HG03108 (cell line): ENCODE data around the gene TRAPPC10.

Experiments used
- ATAC-seq: cut with Tn5 transposase; IDR thresholded peaks from one replicate; pipeline ENCODE4 v1.9.1; 2021; ENCODE audit warnings: moderate library complexity; ENCODE audit not compliant: unreplicated experiment

TRAPPC10 gene

GRCh38 chr21:44011579-44012473 is at the start of gene TRAPPC10:
Gene TRAPPC10 (plus strand): TSS chr21:44012309. CDS start chr21:44012494, 185 bp downstream.
- peak; percentile 62 for ATAC-seq

- no peak for ATAC-seq
Measured at GRCh38 chr21:43965911-43966585, 46.1 kb upstream of the TRAPPC10 start.

GRCh38 chr21:43966946-43967512 is 45.1 kb upstream of the TRAPPC10 start:
- ATAC-seq = no peak

- no peak for ATAC-seq
Measured at GRCh38 chr21:43967981-43968380, 44.1 kb upstream of the TRAPPC10 start.

- ATAC-seq = no peak
Measured at GRCh38 chr21:43968410-43969114, 43.5 kb upstream of the TRAPPC10 start.

GRCh38 chr21:43969115-43969444 is 43.0 kb upstream of the TRAPPC10 start:
- ATAC-seq = no peak

- no peak for ATAC-seq
Measured at GRCh38 chr21:43970551-43970950, 41.6 kb upstream of the TRAPPC10 start.

- no peak for ATAC-seq
Measured at GRCh38 chr21:43971201-43971991, 40.7 kb upstream of the TRAPPC10 start.

- no peak for ATAC-seq
Measured at GRCh38 chr21:43971992-43972255, 40.2 kb upstream of the TRAPPC10 start.

- ATAC-seq = no peak
Measured at GRCh38 chr21:43972850-43973633, 39.1 kb upstream of the TRAPPC10 start.

- ATAC-seq = no peak
Measured at GRCh38 chr21:43973634-43973955, 38.5 kb upstream of the TRAPPC10 start.

GRCh38 chr21:43974791-43975468 is 37.2 kb upstream of the TRAPPC10 start:
- no peak for ATAC-seq

GRCh38 chr21:43975469-43976098 is 36.5 kb upstream of the TRAPPC10 start:
- ATAC-seq = no peak

- ATAC-seq = no peak
Measured at GRCh38 chr21:43976661-43977060, 35.4 kb upstream of the TRAPPC10 start.

GRCh38 chr21:43978060-43978459 is 34.0 kb upstream of the TRAPPC10 start:
- no peak for ATAC-seq

GRCh38 chr21:43979654-43980053 is 32.5 kb upstream of the TRAPPC10 start:
- ATAC-seq = no peak

GRCh38 chr21:43981151-43981870 is 30.8 kb upstream of the TRAPPC10 start:
- ATAC-seq = no peak

- no peak for ATAC-seq
Measured at GRCh38 chr21:43981871-43982210, 30.3 kb upstream of the TRAPPC10 start.
